Skeletal muscle tissue (tissue), 4 donors: ENCODE data around the gene NDRG4. TPM values are rescaled to one million over a fixed set of nuclear protein-coding genes. Genes with fewer than 3 reads are reported as not detected.

Experiments
- H3K27ac ChIP-seq: one replicate; pipeline ENCODE4 v1.7.0; 2013; ENCODE audit warnings: mild to moderate bottlenecking, low read depth, low read length, inconsistent platforms
- H3K27me3 ChIP-seq, 3 donors: one replicate each; pipeline ENCODE4 v1.7.0; 2013; ENCODE audit warnings: low read length in 3 of 3; ENCODE audit not compliant: control insufficient read depth in 3 of 3, insufficient read depth in 3 of 3
- H3K36me3 ChIP-seq, 3 donors: one replicate each; pipeline ENCODE4 v1.7.0; 2013; ENCODE audit warnings: low read length in 3 of 3; ENCODE audit not compliant: control insufficient read depth in 3 of 3, insufficient read depth in 3 of 3
- H3K4me1 ChIP-seq, 3 donors: one replicate each; pipeline ENCODE4 v1.7.0; 2013; ENCODE audit warnings: low read length in 3 of 3, mild to moderate bottlenecking in 3 of 3; ENCODE audit not compliant: control insufficient read depth in 3 of 3, insufficient read depth in 3 of 3
- H3K4me3 ChIP-seq, 3 donors: one replicate each; pipeline ENCODE4 v1.7.0; 2013; ENCODE audit warnings: low read length in 3 of 3
- H3K9ac ChIP-seq, 3 donors: one replicate each; pipeline ENCODE4 v1.7.0; 2013; ENCODE audit warnings: low read length in 3 of 3, mild to moderate bottlenecking in 3 of 3, moderate library complexity in 2 of 3, low read depth in 1 of 3
- H3K9me3 ChIP-seq, 3 donors: one replicate each; pipeline ENCODE4 v1.7.0; 2013; ENCODE audit warnings: low read length in 3 of 3; ENCODE audit not compliant: control insufficient read depth in 3 of 3
- total RNA-seq: library from RNA; depleted of rRNA; stranded (reverse); fragments of >200 nt; gene quantifications from one replicate; pipeline ENCODE4 v1.2.3, GENCODE V29; 2014
- donor health status: Osteomylitis.

The NDRG4 gene
- total RNA-seq, 1 donor from 2014 or later, result 11.5 TPM

DNA sequence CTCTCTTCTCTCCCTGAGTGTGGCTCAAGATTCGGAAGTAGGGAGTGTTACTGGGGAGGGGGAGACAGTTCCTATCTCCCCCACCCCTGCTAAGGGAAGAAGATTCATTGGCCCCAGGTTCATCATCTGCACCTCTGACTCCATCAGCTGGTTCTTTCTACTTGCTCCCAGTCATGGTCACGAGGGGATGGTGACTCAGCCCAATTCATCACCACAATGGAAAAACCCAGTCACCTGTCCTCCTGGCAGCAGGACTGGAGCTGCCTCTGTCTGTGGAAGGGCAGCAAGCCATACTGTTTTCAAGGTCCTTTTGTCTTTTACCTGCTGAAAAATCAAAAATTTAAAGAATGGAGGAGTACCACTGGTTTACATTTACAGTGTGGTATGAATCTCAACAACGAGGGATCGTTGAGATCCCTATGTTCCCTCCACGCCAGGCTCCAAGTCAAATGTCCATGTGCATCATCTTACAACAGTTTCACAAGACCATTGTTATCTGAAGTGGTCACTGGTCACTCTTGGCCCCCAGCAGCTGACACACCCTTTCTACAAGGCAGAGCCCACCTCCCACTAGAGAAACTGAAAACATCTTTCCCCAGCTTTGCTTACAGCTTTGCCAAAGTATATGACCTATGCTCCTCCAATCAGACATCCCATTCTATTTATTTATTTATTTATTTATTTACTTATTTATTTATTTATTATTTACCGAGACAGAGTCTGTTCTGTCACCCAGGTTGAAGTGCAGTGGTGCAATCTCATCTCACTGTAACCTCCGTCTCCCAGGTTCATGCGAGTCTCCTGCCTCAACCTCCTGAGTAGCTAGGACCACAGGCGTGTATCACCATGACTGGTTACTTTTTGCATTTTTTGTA, 40.4 kb upstream of the NDRG4 start:
- Histone ChIP-seq H3K36me3 (no peaks in the 10 kb centered on the region), H3K27ac (no peak overlapping the region)

DNA sequence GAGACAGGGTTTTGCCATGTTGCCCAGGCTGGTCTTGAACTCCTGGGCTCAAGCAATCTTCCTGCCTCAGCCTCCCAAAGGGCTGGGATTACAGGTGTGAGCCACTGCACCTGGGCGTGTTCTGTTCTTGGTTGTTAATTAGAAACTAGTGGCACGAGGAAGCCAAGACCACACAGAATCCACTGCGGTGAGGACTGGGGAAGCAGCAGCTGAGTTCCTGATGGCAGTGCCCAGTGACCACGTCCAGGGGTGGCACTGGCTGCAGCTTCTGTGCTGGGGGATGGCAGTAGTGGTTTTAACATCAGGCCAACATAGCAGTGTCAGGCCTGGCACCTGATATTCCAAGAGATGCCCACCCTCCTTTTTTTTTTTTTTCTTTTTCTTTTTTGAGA, 39.7 kb upstream of the NDRG4 start:
- Histone ChIP-seq H3K9ac (no peak overlapping the region), H3K27ac (no peak overlapping the region), H3K36me3 (no peaks in the 10 kb centered on the region), H3K27me3 (peaks cover 20 to 27% (median 22%) of the 10 kb centered on the region in 3 donors), H3K4me3 (no peak overlapping the region), H3K4me1 (peaks cover 3 to 10% (median 9%) of the 10 kb centered on the region in 3 donors), H3K9me3 (no peaks in the 10 kb centered on the region)

More for the DNA sequence above, 40.4 kb upstream of the NDRG4 start:
- Histone ChIP-seq H3K4me1 (peaks cover 1 to 3% (median 2%) of the 10 kb centered on the region in 3 donors), H3K9ac (no peak overlapping the region), H3K4me3 (no peak overlapping the region), H3K9me3 (no peaks in the 10 kb centered on the region), H3K27me3 (peaks cover 14 to 21% (median 16%) of the 10 kb centered on the region in 3 donors)

DNA sequence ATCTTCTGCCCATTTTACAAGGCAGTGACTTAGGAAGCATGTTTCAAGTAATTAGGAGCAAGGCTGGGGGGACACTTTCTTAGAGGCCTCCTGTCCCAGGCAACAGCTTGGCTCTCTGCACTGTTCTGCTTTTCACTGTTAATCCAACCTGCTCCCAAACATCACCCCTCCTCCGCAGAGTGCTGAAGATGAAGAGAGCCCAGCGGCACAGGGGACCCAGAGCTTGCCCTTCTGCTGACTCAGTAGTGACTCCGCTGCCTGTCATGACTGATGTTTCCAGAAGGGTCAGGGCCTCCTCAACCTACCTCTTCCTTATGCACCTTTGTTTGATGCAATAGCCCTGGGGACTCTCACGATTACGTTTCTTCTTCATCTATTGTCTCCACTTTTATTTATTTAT, 38.9 kb upstream of the NDRG4 start:
- peaks cover 3 to 10% (median 10%) of the 10 kb centered on the region in 3 donors for H3K4me1 ChIP-seq
- no peak overlapping the region for H3K4me3 ChIP-seq
- H3K27me3 ChIP-seq, result peaks cover 26 to 34% (median 31%) of the 10 kb centered on the region in 3 donors
- H3K9me3 ChIP-seq, result no peaks in the 10 kb centered on the region
- no peak overlapping the region for H3K9ac ChIP-seq
- no peaks in the 10 kb centered on the region for H3K36me3 ChIP-seq
- H3K27ac ChIP-seq, result no peak overlapping the region

DNA sequence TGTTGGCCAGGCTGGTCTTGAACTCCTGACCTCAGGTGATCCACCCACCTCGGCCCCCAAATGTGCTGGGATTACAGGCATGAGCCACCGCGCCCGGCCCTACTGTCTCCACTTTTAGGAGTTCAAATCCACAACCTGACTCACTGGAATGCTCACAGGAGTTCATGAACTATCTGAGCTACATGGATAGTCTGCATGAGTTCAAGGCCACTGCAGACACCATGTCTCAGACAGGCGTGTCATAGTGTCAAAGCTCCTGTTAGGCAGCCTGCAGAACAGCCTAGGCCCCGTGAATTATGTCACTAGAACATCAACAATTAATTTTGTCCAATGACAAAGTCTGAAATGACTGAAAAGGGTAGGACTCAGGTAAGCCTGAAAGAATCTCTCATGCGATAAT, 38.3 kb upstream of the NDRG4 start:
- Histone ChIP-seq H3K4me1 (peaks cover 3 to 10% (median 10%) of the 10 kb centered on the region in 3 donors), H3K27me3 (peaks cover 32 to 40% (median 36%) of the 10 kb centered on the region in 3 donors), H3K27ac (no peak overlapping the region), H3K36me3 (no peaks in the 10 kb centered on the region), H3K9ac (no peak overlapping the region), H3K9me3 (no peaks in the 10 kb centered on the region), H3K4me3 (no peak overlapping the region)

DNA sequence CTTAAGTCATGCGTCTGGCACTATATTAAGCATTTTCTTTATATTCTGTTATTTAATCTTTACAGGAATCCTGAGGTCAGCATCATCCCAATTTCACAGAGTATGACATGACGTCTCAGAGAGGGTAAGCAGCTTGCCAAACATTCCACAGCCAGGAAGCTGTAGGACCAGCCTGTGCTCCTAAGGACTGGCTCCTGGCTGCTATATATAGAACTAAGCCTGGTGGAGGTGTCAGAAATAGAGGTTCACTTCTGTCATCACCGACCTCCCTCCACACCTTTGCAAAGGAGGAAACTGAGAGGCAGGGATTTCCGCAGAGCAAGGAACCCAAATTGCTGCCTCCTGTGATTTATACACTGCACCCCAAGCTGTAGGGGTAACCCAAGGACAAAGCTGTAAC, 37.9 kb upstream of the NDRG4 start:
- H3K9ac ChIP-seq, result no peak overlapping the region
- no peaks in the 10 kb centered on the region for H3K36me3 ChIP-seq
- H3K27ac ChIP-seq, result no peak overlapping the region
- H3K4me3 ChIP-seq, result no peak overlapping the region
- peaks cover 36 to 44% (median 40%) of the 10 kb centered on the region in 3 donors for H3K27me3 ChIP-seq
- H3K9me3 ChIP-seq, result no peaks in the 10 kb centered on the region
- H3K4me1 ChIP-seq, result peaks cover 3 to 11% (median 10%) of the 10 kb centered on the region in 3 donors

DNA sequence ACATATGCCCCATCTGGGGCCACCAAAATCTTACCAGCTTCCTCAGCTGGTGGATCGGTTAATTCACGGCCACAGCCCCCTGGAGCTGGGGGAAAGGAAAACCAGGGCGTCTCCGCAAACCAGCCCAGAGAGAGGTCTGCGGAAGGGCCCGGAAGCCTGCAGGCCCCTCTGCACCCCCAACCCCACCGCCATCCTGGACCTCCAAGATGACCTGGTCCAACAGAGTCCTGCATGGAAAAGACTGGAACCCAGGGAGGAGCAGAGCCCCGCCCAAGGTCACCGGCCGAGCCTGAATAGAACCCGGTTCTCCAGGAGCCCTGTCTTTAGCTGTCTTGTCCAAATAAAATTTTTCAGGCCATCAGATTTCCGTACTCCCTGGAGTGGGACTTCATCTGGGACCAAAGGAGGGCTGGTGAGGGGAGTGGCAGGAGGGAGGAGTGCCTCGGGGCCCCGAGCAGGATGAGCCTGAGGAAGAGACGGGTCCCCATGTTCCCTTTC, 37.4 kb upstream of the NDRG4 start:
- Histone ChIP-seq H3K27me3 (peaks cover 40 to 47% (median 40%) of the 10 kb centered on the region in 3 donors), H3K9me3 (no peaks in the 10 kb centered on the region), H3K27ac (no peak overlapping the region), H3K36me3 (no peaks in the 10 kb centered on the region), H3K4me3 (no peak overlapping the region), H3K9ac (no peak overlapping the region), H3K4me1 (peaks cover 3 to 11% (median 10%) of the 10 kb centered on the region in 3 donors)

DNA sequence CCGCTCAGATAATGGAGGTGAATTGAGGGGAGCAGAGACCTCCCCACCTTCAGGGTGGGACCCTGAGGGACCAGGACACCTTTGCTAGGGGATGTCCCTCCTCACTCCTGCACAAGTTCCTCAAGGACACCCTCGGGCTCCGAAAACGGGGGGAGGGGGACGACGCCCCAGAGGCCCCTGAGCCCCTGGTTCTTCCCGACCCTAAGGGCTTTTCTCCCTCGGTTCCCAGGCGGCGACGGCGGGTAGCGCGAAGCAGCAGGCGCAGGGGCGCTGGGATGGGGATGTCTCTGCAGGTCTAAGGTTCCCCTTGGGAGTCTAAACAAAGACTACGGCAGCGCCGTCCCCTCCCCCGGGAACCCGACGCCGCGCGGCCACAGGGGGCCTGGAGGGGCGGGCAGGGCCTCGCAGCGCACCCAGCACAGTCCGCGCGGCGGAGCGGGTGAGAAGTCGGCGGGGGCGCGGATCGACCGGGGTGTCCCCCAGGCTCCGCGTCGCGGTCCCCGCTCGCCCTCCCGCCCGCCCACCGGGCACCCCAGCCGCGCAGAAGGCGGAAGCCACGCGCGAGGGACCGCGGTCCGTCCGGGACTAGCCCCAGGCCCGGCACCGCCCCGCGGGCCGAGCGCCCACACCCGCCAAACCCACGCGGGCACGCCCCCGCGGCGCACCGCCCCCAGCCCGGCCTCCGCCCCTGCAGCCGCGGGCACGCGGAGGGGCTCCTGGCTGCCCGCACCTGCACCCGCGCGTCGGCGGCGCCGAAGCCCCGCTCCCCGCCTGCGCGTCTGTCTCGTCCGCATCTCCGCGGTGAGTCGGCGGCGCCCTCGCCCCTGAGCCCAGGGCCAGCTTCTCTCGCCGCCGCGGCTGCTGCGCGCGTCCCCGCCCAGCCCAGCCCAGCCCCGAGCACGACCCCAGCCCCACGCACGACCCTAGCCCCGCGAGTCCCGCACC, 36.7 kb upstream of the NDRG4 start:
- H3K4me3 ChIP-seq, result peak overlapping the region in 2 of 3 donors; percentile 36 to 65
- H3K9ac ChIP-seq, result peak overlapping the region in 1 of 3 donors; percentile 70
- no peaks in the 10 kb centered on the region for H3K9me3 ChIP-seq
- peaks cover 45 to 54% (median 47%) of the 10 kb centered on the region in 3 donors for H3K27me3 ChIP-seq
- peaks cover 3 to 11% (median 10%) of the 10 kb centered on the region in 3 donors for H3K4me1 ChIP-seq
- no peaks in the 10 kb centered on the region for H3K36me3 ChIP-seq
- no peak overlapping the region for H3K27ac ChIP-seq

DNA sequence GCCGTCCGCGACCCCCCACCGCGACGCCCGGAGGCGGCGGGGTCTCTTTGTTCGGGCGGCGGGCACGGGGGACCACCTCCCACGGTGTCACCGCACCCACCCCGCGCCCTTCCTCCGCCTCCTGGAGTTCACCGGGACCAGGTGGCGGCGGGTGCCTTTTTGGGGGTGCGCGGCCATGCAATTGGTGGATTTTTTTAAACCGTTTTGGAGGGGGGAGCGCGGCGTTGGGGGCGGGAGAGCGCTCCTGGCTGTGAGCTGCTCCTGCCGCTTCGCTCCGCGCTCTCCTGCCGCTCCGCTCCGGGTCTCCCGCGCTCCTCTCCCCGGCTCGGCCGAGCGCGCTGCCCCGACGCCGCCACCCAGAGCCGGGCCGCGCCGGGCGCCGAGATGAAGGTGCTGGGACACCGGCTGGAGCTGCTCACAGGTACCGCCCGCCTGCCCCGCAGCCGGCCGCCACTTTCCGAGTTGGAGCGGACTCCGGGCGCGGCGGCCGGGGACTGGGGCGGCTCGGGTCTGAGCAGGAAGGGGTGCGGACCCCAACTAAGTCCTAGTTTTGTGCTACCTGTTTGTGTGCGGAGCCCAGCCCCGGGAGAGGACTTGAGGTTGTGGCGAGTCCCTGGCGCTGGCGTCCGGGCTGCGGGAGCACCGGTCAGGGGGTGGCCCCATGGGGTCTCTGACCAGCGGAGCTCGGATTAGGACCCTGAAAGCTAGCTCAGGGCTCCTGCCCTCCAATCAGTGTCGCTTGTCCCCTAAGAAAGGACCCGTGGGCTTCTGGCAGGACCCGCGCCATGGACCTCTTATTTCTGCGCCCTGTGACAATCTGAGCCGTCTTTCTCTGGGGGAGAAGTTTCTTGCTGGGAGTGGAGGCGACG, 35.7 kb upstream of the NDRG4 start:
- Histone ChIP-seq H3K36me3 (no peaks in the 10 kb centered on the region), H3K4me1 (peaks cover 3 to 11% (median 10%) of the 10 kb centered on the region in 3 donors), H3K9ac (peak overlapping the region in 1 of 3 donors; percentile 70), H3K4me3 (peak overlapping the region; percentile 36 to 65 (median 46)), H3K9me3 (no peaks in the 10 kb centered on the region), H3K27ac (no peak overlapping the region), H3K27me3 (peaks cover 45 to 56% (median 51%) of the 10 kb centered on the region in 3 donors)
